ENCODE results near the gene AOC2.

The AOC2 gene

DNA sequence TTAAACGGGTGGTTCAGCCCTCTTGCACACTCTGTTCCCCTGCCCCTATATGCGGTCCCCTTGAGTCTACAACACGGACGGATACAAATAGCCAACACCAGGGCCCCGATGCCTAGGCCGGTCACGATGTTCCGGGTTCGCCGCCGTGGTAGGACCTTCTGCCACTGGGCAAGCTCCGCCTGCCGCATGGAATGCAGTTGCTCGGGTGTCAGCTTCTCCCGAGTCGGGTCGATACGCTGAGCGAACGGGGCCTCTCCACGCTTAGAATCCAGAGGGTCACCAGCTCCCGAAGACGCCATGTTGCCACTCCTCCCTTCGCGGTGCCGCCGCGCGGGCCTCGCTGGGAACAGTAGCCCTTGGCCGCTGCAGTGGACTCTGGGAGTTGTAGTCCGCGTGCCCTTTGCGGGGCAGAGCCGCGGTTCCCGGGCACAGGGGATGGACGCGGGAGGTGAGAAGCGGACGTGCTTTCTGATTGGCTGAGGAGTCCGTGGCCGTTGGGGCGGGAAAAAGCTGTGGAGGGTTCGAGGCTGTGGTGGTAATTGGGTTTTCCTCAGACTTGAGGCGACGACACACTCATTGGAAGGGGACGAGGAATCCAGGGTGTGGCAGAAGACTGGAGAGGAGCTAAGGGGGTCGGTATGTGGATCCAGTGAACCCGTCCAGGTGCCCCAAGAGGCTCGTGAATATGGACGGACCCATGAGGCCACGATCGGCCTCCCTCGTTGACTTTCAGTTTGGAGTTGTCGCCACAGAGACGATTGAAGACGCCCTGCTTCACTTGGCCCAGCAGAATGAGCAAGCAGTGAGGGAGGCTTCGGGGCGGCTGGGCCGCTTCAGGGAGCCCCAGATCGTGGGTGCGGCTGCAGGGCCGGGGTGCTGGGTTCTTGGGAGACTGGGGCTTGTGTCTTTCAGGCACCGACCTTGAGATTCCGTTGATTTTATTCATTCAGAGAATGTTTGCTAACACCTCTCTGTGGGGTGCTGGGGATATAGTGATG is 45.7 kb upstream of the AOC2 start, which contains the start of the genes CNTD1 and COA3:
CNTD1 (plus strand) TSS at position 479 of the 998 bp plus-strand sequence; CDS start at position 686, 207 bp downstream.
COA3 (minus strand) TSS at position 322 of the 998 bp plus-strand sequence; CDS start at position 299, 23 bp downstream.
- TF ChIP-seq, protein P1, sequence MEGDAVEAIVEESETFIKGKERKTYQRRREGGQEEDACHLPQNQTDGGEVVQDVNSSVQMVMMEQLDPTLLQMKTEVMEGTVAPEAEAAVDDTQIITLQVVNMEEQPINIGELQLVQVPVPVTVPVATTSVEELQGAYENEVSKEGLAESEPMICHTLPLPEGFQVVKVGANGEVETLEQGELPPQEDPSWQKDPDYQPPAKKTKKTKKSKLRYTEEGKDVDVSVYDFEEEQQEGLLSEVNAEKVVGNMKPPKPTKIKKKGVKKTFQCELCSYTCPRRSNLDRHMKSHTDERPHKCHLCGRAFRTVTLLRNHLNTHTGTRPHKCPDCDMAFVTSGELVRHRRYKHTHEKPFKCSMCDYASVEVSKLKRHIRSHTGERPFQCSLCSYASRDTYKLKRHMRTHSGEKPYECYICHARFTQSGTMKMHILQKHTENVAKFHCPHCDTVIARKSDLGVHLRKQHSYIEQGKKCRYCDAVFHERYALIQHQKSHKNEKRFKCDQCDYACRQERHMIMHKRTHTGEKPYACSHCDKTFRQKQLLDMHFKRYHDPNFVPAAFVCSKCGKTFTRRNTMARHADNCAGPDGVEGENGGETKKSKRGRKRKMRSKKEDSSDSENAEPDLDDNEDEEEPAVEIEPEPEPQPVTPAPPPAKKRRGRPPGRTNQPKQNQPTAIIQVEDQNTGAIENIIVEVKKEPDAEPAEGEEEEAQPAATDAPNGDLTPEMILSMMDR (conservative IDR thresholded peaks at IDR 0.05; ENCODE audit: control insufficient read depth, insufficient read depth, low read depth, low read length) = no peak
- H3K4me3 ChIP-seq (ENCODE audit: control insufficient read depth, low read depth, low read length) = peak within 1 kb of the TSS; percentile 94
- DNase-seq (ENCODE audit: low read depth) = peak; percentile 82

- no peak for DNase-seq (ENCODE audit: low read depth)
- H3K4me3 ChIP-seq (ENCODE audit: control insufficient read depth, low read depth, low read length) = no peak overlapping the region
- TF ChIP-seq, protein P1 (conservative IDR thresholded peaks at IDR 0.05; ENCODE audit: control insufficient read depth, insufficient read depth, low read depth, low read length) = no peak
These were observed 41.1 kb upstream of the AOC2 start for GRCh38 chr17:42803074-42803883.

GRCh38 chr17:42804918-42805367 is 39.4 kb upstream of the AOC2 start:
- DNase-seq (ENCODE audit: low read depth) = no peak
- no peak overlapping the region for H3K4me3 ChIP-seq (ENCODE audit: control insufficient read depth, low read depth, low read length)
- TF ChIP-seq, protein P1 (conservative IDR thresholded peaks at IDR 0.05; ENCODE audit: control insufficient read depth, insufficient read depth, low read depth, low read length) = no peak

DNA sequence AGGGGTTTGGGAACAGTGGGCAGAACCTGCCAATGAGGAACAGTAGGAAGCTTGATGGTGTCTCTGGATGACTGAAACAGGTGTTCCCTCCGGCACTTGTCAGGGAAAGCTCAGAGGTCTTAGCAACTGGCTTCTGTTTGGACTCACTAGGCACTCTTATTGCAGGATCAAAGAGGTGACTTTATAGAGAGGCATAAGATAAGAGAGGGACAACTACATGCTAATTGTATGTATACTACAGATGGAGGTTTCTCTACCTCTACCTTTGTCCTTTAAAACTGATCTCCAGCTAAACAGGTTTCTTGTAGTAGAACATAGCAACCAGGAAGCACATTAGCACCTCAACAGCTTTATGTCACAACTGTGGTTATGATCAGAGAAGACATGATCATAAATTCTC is 38.1 kb upstream of the AOC2 start:
- TF ChIP-seq, protein P1 (conservative IDR thresholded peaks at IDR 0.05; ENCODE audit: control insufficient read depth, insufficient read depth, low read depth, low read length) = no peak
- DNase-seq (ENCODE audit: low read depth) = no peak

GRCh38 chr17:42809250-42809649 is 35.1 kb upstream of the AOC2 start:
- TF ChIP-seq, protein P1 (conservative IDR thresholded peaks at IDR 0.05; ENCODE audit: control insufficient read depth, insufficient read depth, low read depth, low read length) = no peak
- peak; percentile 93 for DNase-seq (ENCODE audit: low read depth)
- H3K4me3 ChIP-seq (ENCODE audit: control insufficient read depth, low read depth, low read length) = no peak overlapping the region

More for the DNA sequence above, 38.1 kb upstream of the AOC2 start:
- no peak overlapping the region for H3K4me3 ChIP-seq (ENCODE audit: control insufficient read depth, low read depth, low read length)

- TF ChIP-seq, protein P1 (conservative IDR thresholded peaks at IDR 0.05; ENCODE audit: control insufficient read depth, insufficient read depth, low read depth, low read length) = no peak
- peak; percentile 97 for DNase-seq (ENCODE audit: low read depth)
- H3K4me3 ChIP-seq (ENCODE audit: control insufficient read depth, low read depth, low read length) = no peak overlapping the region
These were observed 29.6 kb upstream of the AOC2 start for GRCh38 chr17:42814633-42815399.
